GM21390 (cell line): Measurements from ENCODE around the gene LMTK2.
A peak's percentile ranks its signal among the peaks of the same experiment; 100 is the strongest.

Experiments
- ATAC-seq: cut with Tn5 transposase; IDR thresholded peaks from one replicate; pipeline ENCODE4 v1.9.1; 2021; ENCODE audit not compliant: unreplicated experiment

The LMTK2 gene

GRCh38 chr7:98252425-98253054 lies 145.9 kb downstream of the LMTK2 start:
- peak; percentile 24 for ATAC-seq

DNA sequence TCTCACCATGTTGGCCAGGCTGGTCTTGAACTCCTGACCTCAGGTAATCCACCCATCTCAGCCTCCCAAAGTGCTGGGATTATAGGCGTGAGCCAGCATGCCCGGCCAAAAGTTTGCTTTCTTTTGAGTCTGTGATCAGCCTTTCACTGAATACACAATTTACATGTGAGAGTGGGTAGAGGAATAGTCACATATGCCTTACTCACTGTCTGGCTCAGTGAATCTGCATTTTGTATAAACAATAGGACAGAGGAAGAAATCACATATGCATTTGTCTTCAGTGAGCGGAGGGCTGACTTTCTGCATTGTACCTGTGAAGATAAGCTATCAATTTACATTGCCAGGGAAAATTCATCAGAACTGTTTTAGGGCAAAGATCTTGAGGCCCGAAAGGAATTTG lies 147.9 kb downstream of the LMTK2 start:
- ATAC-seq = no peak

- ATAC-seq = no peak
Measured at GRCh38 chr7:98254951-98255610, 148.4 kb downstream of the LMTK2 start.

DNA sequence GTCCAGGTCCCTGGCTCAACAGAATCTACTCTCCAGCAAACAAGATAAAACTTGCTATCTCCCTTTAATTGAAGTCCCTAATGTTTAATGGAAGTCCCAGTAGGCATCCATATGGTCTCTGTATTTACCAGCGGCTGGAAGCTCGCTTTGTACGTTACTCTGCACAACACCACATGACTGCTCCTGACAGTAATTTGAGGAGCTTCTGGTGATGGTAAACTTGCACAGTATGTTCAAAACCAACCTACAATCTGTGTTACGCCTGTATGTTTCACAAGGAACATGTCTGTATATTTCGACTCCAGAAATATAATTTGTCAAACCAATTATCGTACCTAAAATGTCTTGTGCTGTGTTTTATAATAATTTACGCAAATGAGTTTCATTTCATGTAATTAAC lies 149.8 kb downstream of the LMTK2 start:
- ATAC-seq = no peak

GRCh38 chr7:98257701-98258100 lies 151.0 kb downstream of the LMTK2 start:
- ATAC-seq = no peak
